GM19395 (cell line): ENCODE data around the gene PPWD1.
A peak's percentile ranks its signal among the peaks of the same experiment; 100 is the strongest.

Experiments used
- ATAC-seq: cut with Tn5 transposase; IDR thresholded peaks from one replicate; pipeline ENCODE4 v1.9.1; 2021; ENCODE audit warnings: mild to moderate bottlenecking, moderate library complexity; ENCODE audit not compliant: unreplicated experiment

PPWD1 gene

DNA sequence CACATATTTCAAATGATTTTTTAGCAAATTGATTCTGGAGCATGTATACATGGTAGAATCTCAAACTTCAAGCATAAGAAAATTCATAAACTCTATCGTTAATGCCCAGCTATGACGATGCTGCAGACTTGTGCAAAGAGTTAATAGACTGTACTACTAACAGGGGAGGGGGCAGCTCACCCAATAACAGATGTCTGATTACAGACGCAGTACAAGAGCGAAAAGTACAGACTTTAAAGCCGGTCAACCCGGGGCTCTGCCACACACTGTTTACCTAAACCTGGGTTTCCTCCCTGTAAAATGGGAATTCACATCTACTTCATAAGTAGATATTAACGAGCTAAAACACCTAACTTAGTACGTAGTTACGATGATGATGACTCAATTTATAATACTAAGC lies 60.4 kb downstream of the PPWD1 start:
- no peak for ATAC-seq

DNA sequence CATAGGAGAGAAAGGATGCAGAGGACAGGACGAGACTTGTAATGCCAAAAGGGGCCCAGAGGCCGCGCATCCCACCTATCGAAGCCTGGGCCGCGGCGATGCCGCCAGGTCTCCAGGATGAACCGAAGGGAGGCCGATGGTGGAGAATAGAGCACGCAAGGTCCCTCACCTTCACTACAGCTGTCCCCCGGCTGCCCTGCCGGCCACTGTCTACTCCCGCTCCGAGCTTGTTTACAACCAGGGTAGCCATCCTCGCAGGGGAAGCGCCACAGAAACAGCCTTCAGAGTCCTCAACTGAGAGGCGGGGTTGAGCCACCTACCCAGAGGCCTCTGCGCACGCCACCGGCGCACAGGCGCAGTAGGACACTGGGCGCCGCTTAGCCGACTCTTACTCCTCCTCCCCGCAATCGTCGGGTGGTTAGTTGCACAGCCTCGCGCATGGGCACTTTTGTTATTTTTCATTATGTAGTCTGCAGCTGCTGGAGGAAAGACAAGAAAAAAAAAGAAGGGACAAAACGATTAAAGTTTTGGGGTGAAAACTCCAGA lies 61.0 kb downstream of the PPWD1 start, which contains the start of gene TRIM23:
TSS of gene TRIM23 (minus strand) at position 309 of the 546 bp plus-strand sequence. CDS start at position 250, 59 bp downstream.
- ATAC-seq: peak; percentile 95

DNA sequence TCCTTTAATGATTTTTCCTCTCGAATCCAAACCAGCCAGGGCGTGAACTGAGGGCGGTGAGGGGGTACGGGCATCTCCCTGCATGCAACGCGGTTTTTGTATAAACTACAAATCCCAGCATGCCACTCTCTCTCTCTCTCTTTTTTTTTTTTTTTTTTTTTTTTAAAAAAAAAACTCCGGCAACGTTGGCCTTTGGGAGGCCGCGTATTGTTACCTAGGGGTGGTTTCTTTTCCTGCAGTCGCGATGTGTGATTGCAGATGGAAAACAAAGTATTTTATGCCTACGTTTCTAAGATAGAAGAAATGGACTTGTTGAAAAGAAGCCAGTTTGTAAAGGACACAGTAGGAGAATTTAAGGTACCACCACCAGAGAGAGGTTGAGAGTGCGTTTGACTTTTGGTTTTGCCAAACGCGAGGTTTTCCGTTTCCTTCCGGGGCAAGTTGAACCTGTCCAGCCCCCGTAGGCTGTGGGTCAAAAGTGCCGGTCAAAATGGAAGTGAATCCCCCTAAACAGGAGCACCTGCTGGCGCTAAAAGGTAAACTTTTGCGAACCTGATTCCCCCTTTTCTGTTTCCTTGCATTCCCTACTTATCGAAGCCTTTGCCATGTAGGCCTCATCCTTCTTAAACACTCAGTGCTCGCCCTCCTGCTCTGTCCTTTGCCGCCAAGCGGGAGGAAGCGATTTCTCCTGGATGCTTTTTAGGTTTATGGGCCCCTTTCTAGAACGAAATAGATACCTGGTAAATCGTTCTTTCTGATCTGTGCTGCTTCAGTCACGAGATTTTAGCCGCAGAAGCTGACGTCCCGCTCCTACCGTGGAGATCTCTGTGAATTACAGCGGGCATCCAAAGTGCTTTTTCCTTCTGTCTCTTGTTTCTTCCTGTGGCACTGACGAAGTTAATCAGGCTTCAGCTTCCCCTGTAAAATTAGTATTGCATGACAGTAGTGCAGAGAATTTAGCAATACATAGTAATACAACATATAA lies 61.8 kb downstream of the PPWD1 start, which contains the start of the genes SHLD3 and TRAPPC13:
TSS of gene SHLD3 (plus strand) at position 457 of the 985 bp plus-strand sequence. CDS start 4,561 bp downstream, outside the sequence.
TSS of gene TRAPPC13 (plus strand) at position 457 of the 985 bp plus-strand sequence. CDS start at position 491, 34 bp downstream.
- peak; percentile 84 for ATAC-seq

DNA sequence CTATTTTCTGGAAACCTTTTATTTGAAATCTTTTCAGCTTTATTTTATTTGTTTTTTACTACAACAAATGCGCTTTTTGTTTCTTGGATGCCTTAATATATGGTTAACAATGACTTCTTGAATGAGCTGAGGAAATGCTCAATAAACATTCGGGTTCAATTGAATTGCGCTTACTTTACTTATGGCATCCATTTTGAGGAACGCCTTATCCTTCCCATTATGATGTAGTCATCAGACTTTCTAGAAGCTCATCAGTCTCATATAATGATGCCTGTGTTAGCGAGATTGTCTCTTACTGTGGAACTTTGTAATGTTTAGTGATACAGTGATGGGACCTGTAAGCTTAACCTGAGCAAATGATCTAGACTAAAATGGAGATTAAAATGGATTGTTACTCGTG lies 62.6 kb downstream of the PPWD1 start:
- no peak for ATAC-seq

GRCh38 chr5:65630981-65631380 lies 67.9 kb downstream of the PPWD1 start:
- no peak for ATAC-seq
